ENCODE measurements around the gene KAZN.

Gene KAZN

DNA sequence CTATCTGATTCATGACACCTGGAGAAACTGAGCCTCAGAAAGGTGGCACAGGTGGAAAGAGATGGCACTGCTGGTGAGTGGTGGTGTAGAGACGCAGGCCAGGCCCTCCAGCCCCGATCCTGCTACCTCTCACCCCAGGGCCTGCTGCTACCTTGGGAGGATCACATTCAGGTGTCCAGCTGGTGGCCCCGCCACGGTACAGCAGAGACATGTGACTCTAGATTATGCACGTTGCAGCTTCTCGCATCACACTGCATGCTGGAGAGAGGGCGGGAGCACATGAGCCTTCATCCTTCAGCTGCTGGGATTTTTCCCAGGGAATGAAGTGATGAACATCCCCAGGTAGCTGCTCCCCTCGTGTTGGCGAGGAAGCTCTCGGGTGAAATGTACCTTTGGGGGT is 32.9 kb downstream of the KAZN start:
- TF ChIP-seq GATA3 (IDR thresholded peaks at IDR 0.05; ENCODE audit: low read depth, low read length): no peak
- no peak for TF ChIP-seq GATA2 (IDR thresholded peaks at IDR 0.05; ENCODE audit: low read depth, low read length)

DNA sequence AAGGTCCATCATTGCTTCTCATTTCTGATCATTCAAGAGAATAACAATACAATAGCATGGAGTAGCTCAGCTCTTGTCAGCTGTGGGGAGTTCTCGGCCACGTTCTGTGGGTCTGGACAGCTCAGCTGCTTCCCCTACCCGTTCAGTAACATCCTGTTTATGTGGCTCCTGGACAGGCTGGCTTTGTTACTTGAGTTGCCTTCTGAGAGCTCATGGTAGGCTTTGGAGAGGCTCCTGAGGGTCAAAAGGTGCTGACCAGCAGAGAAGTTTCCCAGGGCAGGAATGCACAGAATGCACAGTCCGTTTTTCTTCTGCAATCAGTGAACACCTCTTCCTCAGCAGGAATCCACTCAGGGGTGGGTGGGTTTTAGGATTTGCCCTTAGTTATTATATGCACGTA is 36.0 kb downstream of the KAZN start:
- TF ChIP-seq GATA2 (IDR thresholded peaks at IDR 0.05; ENCODE audit: low read depth, low read length): no peak
- no peak for TF ChIP-seq GATA3 (IDR thresholded peaks at IDR 0.05; ENCODE audit: low read depth, low read length)

DNA sequence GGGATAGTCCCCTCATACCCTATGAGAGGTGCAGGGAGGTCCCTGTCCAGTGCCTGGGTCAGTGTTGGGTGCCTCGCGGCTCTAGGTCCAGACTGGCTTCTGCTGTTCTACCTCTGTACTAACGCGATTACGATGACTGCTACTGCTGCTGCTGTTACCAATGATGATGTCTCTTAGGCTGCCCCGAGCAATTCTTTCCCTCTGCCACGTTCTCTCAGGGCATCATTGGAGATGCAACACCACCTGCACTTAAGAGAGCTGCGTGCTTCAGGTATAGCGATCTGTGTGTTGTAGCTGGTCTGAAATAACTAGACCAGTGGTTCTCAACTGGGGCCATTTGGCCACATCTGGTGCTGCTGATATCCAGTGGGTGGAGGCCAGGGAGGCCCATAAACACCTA is 36.9 kb downstream of the KAZN start:
- no peak for TF ChIP-seq GATA3 (IDR thresholded peaks at IDR 0.05; ENCODE audit: low read depth, low read length)
- no peak for TF ChIP-seq GATA2 (IDR thresholded peaks at IDR 0.05; ENCODE audit: low read depth, low read length)

DNA sequence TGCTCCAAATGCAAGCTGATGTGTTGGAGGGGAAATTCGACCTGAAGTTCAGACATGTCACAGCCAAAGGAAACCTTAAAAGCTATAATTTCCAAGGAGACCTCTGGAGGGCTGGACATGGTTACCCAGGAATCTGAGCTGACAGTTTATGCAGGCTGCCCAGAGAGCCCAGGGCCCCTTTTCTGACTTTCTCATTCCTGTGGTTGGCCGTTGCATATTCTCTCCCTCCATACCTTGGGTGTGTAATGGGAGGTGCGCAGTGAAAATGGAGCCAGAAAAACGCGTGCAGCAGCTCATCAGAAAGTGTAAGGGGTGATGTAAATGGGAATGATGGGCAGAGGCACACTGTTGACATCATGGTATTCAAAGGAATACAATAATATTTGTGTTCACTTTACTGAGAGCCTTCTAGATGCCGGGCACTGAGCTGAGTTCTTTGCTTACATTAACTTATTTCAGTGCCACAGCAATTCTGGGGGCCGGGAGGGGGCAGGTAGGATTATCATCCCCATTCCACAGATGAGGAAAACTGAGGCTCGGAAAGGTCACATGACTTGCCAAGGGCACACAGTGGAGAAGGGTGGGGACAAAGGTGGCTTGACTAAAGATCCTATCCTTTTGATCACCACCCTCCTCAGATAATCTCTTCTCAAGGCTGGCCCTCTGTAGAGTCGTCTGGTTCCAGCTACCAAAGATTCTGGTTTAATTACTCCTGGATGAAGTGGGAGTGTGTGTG is 38.6 kb downstream of the KAZN start:
- TF ChIP-seq GATA2 (IDR thresholded peaks at IDR 0.05; ENCODE audit: low read depth, low read length) (no peak), GATA3 (IDR thresholded peaks at IDR 0.05; ENCODE audit: low read depth, low read length) (no peak)

DNA sequence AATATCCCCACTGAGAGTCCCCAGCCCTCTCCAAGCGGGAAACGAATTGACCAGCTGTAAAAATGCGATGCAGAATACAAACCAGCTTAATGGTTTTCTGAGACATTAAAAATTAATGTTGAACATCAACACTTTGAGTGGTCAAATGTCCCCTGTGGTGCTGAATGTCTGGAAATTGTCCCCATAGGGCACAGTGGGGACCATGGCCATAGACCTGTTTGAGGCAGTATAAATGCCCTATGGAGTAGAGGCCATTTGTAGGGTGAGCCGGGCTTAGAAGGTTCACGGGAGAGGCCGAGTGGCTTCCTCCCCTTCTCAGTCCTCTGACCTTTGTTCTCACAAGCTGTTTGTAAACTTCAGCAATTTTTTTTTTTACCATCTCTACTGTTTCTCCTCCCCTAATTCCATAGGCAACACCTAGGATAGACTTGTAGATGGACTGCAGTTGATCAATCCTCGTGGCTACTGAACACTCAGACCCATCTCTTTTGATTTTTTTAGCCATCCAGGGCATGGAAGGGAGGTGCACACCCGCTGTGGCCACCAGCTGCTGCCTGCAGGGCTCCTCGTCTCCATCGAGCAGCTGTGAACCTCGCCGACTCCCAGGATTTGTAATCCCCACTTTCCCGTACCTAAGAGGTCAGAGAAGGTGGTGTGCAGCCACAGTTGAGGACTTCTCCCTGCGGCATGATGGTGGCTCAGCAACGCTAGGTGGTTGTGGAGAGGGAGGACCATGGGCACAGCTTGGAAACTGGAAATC is 41.0 kb downstream of the KAZN start:
- TF ChIP-seq GATA3 (IDR thresholded peaks at IDR 0.05; ENCODE audit: low read depth, low read length) (no peak), GATA2 (IDR thresholded peaks at IDR 0.05; ENCODE audit: low read depth, low read length) (no peak)

DNA sequence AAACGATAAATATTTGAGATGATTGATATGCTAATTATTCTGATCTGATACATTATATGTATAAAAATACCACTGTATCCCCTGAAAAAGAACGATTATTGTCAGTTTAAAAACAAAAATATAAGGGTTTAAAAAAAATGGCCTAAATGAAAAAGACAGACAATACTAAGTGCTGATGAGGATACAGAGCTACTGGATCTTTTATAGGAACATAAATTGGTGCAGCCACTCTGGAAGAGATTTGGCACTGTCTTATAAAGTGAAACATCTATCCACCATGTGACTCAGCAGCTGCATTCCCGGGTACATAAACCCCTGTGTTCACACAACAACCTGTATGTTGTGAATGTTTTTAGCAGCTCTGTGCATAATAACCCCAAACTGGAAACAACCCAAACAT is 44.2 kb downstream of the KAZN start:
- TF ChIP-seq GATA2 (IDR thresholded peaks at IDR 0.05; ENCODE audit: low read depth, low read length): no peak
- TF ChIP-seq GATA3 (IDR thresholded peaks at IDR 0.05; ENCODE audit: low read depth, low read length): no peak

DNA sequence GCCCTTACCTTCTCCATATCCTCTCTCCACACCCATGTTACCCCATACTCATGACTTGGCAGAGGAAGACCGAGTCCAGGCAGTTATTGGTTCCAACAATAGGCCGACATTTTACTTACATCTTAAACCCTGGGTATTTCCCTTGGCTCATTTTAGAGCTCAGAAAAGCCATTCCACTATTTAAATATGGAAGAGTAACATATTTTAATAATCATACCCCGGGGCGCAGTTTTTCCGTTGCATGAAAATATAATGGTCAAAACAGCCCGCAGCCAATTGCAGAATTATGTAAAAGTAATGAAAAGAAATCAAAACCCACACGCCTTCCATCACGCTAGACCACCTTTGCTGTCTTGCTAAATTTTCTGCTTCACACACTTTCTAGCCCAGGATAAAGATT is 48.5 kb downstream of the KAZN start:
- no peak for TF ChIP-seq GATA3 (IDR thresholded peaks at IDR 0.05; ENCODE audit: low read depth, low read length)
- TF ChIP-seq GATA2 (IDR thresholded peaks at IDR 0.05; ENCODE audit: low read depth, low read length): no peak

DNA sequence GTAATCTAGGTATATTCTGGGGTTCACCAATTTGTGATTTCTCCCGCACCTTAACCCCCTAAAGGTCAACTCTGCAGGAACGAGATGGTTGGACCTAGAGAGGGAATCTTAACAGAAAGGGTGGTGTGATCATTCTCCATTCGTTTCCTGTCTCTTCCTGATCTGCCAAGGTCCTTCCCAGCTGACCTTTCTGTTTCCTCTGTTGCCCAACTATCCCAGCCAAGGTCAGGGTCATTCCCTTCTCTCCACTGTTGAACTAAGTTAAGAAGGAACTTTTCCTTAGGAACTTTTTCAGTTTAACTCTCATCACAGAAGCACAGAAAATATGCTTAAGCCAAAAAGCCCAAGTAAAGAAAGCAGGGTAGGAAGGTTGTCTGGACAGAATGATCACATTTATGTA is 49.3 kb downstream of the KAZN start:
- TF ChIP-seq GATA3 (IDR thresholded peaks at IDR 0.05; ENCODE audit: low read depth, low read length) (no peak), GATA2 (IDR thresholded peaks at IDR 0.05; ENCODE audit: low read depth, low read length) (no peak)

DNA sequence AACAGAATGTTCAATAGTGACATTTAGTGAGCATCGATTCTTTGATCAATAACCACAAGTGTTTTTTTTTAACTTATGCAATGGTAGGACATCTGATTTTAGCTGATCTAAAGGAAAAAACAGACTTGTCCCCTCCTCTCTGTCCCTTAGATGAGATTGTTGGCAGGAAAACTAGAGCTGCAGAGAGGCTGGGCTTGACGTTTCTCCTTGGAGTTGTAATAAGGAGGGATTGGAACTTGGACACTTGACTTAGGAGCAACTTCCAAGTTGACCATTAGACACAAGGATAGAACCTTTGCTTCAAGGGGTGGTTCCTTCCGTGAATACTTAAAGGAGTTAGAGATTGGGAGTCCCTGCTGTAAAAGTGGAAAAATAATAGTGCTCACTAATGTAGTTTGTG is 49.9 kb downstream of the KAZN start:
- TF ChIP-seq GATA2 (IDR thresholded peaks at IDR 0.05; ENCODE audit: low read depth, low read length) (no peak), GATA3 (IDR thresholded peaks at IDR 0.05; ENCODE audit: low read depth, low read length) (no peak)

DNA sequence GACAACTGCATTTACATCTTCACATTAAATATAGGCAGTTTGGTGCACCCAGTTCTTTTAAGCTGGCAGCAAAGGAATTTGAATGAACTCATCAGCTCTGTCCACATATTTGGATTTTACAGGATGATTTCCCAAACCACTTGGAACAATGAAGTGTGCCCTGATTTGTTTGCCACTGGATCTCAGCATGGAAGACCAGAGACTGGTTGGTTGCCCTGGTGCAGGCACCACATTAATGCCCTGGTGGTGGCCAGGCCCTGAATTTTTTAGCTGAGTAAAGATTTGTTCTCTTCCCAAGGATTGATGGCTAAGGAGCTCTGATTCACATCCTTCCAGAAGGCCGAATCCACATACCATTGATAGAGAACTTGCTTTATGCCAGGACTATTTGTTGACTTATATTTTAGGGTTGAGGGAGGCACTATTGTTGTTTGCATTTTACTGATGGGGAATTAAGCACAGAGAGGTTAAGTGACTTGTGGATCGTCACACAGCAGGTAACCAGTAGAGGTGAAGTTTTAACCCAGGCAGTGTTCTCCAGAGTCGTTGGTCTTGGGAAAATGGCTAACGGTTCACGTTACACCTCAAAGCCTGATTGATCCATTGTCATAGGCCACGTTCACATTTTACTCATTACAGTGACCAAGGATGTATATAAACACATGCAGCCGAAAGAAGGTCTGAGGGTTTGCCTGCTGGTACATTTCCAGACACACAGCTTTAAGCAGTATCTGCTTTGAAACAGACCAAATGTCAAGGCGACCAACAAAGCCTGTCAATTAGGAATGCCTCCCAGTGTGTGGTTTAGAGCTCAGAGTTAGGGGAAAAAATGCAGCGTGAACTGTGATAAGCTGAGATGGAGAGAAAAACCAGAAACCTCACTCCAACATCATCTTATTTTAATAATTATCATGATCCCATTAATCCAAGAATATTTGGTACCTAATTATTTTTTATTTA is 50.7 kb downstream of the KAZN start:
- TF ChIP-seq GATA2 (IDR thresholded peaks at IDR 0.05; ENCODE audit: low read depth, low read length) (no peak), GATA3 (IDR thresholded peaks at IDR 0.05; ENCODE audit: low read depth, low read length) (no peak)

DNA sequence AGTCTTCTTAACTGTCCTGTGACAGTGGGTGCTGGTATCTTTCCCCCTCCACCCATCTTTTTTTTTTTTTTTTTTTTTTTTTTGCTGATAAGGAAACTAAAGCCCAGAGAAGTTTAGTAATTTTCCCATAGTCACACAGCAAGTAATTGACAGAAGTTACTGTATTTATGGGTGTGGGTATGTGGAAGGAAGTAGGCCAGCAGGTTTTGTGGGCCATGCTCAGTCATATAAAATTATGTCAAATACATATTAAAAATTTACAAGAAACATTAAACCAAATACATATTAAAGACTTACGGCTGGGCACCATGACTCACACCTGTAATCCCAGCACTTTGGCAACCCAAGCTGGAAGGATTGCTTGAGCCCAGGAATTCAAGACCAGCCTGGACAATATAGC is 51.5 kb downstream of the KAZN start:
- TF ChIP-seq GATA2 (IDR thresholded peaks at IDR 0.05; ENCODE audit: low read depth, low read length) (no peak), GATA3 (IDR thresholded peaks at IDR 0.05; ENCODE audit: low read depth, low read length) (no peak)

DNA sequence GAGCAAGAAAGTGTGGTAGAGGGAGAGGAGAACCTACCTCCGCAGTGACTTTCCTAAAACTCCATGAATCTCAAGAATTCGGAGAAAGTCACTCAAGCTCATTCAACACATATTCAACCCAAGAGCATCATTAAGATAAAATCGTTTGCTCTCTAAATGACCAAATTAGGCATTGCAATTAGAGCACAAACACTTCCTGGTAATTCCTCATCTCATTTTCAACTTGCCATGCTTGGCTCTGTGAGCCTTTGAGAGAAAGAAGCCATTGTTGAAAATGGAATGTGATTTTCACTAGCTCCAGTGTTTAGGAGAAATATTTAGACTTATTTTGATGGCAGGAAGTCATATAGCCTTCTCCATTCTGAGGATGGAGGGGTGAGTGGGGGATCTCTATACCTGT is 52.5 kb downstream of the KAZN start:
- TF ChIP-seq GATA2 (IDR thresholded peaks at IDR 0.05; ENCODE audit: low read depth, low read length) (no peak), GATA3 (IDR thresholded peaks at IDR 0.05; ENCODE audit: low read depth, low read length) (no peak)

DNA sequence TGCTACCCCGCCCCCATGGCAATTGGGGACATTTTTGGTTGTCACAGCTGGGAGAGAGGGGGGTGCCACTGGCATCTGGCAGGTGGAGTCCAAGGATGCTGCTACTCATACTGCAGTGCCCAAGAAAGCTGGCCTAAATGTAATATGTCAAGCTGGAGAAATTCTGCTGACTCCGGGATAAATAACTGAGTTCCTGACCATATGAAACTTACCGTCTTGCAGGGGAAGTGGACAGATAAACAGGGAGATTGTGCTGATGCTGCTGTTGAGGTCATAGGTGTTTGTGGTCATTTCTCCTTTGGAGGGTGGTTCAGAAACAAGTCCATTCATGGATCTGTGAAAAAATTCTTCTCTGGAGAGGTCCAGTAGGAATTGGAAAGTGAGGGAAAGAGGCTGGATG is 54.4 kb downstream of the KAZN start:
- TF ChIP-seq GATA2 (IDR thresholded peaks at IDR 0.05; ENCODE audit: low read depth, low read length) (no peak), GATA3 (IDR thresholded peaks at IDR 0.05; ENCODE audit: low read depth, low read length) (no peak)

DNA sequence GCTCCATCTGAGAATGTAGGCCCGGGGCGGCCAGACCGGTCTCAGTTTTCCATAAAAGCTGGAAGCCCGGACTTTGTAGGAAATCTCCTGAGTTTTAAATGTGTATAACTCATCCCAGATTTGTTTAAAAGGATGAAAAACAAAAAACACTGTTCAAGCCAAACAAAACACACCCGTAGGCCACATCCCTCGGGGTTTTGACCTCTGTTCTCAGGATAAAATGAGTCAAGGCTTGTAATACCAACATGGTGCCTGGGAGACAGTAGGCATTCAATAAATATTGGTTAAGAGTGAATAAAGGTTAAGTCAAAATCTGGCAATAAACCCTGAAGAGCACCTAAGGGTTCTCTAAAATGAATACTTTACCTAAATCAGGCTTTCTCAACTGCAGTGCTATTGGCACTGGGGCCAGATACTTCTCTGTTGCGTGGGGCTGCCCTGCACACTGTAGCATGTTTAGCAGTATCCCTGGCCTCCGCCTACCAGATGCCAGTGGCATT is 55.0 kb downstream of the KAZN start:
- TF ChIP-seq GATA3 (IDR thresholded peaks at IDR 0.05; ENCODE audit: low read depth, low read length) (no peak), GATA2 (IDR thresholded peaks at IDR 0.05; ENCODE audit: low read depth, low read length) (no peak)

All from SH-SY5Y (cell line).